SH-SY5Y (cell line): ENCODE measurements around the gene SFTPD.

ENCODE experiments used
- GATA2 ChIP-seq: IDR thresholded peaks from 2 replicates; pipeline ENCODE4 v1.6.1; 2011; ENCODE audit warnings: mild to moderate bottlenecking, low read depth, low read length
- GATA3 ChIP-seq: IDR thresholded peaks from 2 replicates; pipeline ENCODE4 v1.6.1; 2011; ENCODE audit warnings: low read depth, mild to moderate bottlenecking, low read length, moderate library complexity

DNA sequence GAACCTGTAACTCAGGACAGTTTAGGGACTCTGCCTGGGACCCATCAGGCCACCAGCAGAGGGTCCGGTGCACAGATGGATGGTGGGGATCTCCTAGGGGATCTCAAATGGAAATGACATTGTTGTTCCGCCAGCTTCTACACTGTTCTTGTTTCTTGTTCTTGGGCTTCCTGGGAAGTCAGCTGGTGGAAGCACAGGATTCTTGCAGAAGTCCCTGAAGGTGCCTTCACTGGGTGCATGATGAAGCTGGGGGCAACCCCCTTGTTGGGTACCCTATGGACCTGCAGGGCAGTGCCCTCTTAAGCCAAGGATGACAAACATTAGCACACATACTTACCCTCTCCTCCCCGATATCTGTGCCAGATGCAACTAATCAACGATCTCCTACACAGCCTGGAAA lies 18.6 kb downstream of the SFTPD start:
- no peak for TF ChIP-seq GATA2
- TF ChIP-seq GATA3, result no peak
